Hypothalamus (tissue), 51 donors: ENCODE data around the gene CLEC3B.

Experiments used
- DNase-seq, 51 donors: peaks; one replicate each; lab custom pipeline; 2025; lab: John Stamatoyannopoulos, UW

Gene CLEC3B

GRCh38 chr3:45002720-45003119 lies 23.4 kb upstream of the CLEC3B start:
- DNase-seq: no peak

GRCh38 chr3:45003406-45003805 lies 22.7 kb upstream of the CLEC3B start:
- DNase-seq: no peak

GRCh38 chr3:45003859-45004258 lies 22.2 kb upstream of the CLEC3B start:
- no peak for DNase-seq

GRCh38 chr3:45007091-45007490 lies 19.0 kb upstream of the CLEC3B start:
- no peak for DNase-seq

GRCh38 chr3:45008117-45008516 lies 18.0 kb upstream of the CLEC3B start:
- no peak for DNase-seq

- no peak for DNase-seq
These were observed 16.2 kb upstream of the CLEC3B start for GRCh38 chr3:45009868-45010267.

GRCh38 chr3:45010811-45011333 lies 15.2 kb upstream of the CLEC3B start:
- DNase-seq: no peak

- no peak for DNase-seq
These were observed 14.2 kb upstream of the CLEC3B start for GRCh38 chr3:45011756-45012508.

GRCh38 chr3:45012577-45012976 lies 13.5 kb upstream of the CLEC3B start:
- DNase-seq: no peak

GRCh38 chr3:45016916-45017315 lies 9.2 kb upstream of the CLEC3B start:
- DNase-seq: no peak

GRCh38 chr3:45017821-45018220 lies 8.3 kb upstream of the CLEC3B start:
- DNase-seq: no peak

GRCh38 chr3:45020534-45020933 lies 5.6 kb upstream of the CLEC3B start:
- no peak for DNase-seq

- DNase-seq: no peak
These were observed 4.4 kb upstream of the CLEC3B start for GRCh38 chr3:45021524-45022297.

GRCh38 chr3:45023675-45024074 lies 2.4 kb upstream of the CLEC3B start:
- DNase-seq: no peak

GRCh38 chr3:45024542-45025255 lies 1.4 kb upstream of the CLEC3B start:
- no peak for DNase-seq

- no peak for DNase-seq
These were observed 854 bp downstream of the CLEC3B start for GRCh38 chr3:45026957-45027356.

- no peak for DNase-seq
These were observed 1.3 kb downstream of the CLEC3B start for GRCh38 chr3:45027441-45027840.

- no peak for DNase-seq
These were observed 3.1 kb downstream of the CLEC3B start for GRCh38 chr3:45029216-45029615.

- no peak for DNase-seq
These were observed 3.6 kb downstream of the CLEC3B start for GRCh38 chr3:45029661-45030060.

- no peak for DNase-seq
These were observed 5.4 kb downstream of the CLEC3B start for GRCh38 chr3:45031531-45031930.

GRCh38 chr3:45032113-45032512 lies 6.0 kb downstream of the CLEC3B start:
- DNase-seq: no peak
